ENCODE data around the gene CDS1.

- TF ChIP-seq POLR2AphosphoS5 (IDR thresholded peaks at IDR 0.05; ENCODE audit: low read depth, low read length) (no peak), TAF1 (IDR thresholded peaks at IDR 0.05; ENCODE audit: borderline replicate concordance, insufficient read depth, low read length) (no peak)
These were observed 23.7 kb downstream of the CDS1 start for GRCh38 chr4:84606645-84607044.
